Measurements from ENCODE around the gene TTLL3.

The TTLL3 gene

GRCh38 chr3:9841015-9841414 is 31.0 kb downstream of the TTLL3 start:
- Histone ChIP-seq H3K14ac (ENCODE audit: low read length in 2 of 2) (no peak overlapping the region), H2BK15ac (ENCODE audit: low read depth, poor library complexity, severe bottlenecking) (no peak overlapping the region), H4K8ac (ENCODE audit: low read length) (no peak overlapping the region), H3K4me3 (ENCODE audit: insufficient read depth in 1 of 2, low read depth in 1 of 2, low read length in 2 of 2) (no peak overlapping the region), H2AK5ac (ENCODE audit: low read length, severe bottlenecking) (no peak overlapping the region), H3K4ac (ENCODE audit: low read depth in 1 of 2, low read length in 2 of 2) (no peak overlapping the region), H3K79me1 (replicated peaks; ENCODE audit: low read length, poor library complexity, severe bottlenecking) (peaks cover 17% of the 10 kb centered on the region), H3K4me2 (ENCODE audit: low read length, poor library complexity, severe bottlenecking) (no peak overlapping the region), H2BK12ac (ENCODE audit: low read length in 2 of 2) (no peak overlapping the region), H2BK120ac (ENCODE audit: low read depth, low read length) (no peak overlapping the region), H3K18ac (ENCODE audit: low read depth in 1 of 2, low read length in 2 of 2) (no peak overlapping the region), H3K9ac (ENCODE audit: low read length) (no peak overlapping the region), H3K27me3 (ENCODE audit: control insufficient read depth in 1 of 2, insufficient read depth in 1 of 2, low read length in 2 of 2) (no peaks in the 10 kb centered on the region), H2BK5ac (ENCODE audit: low read depth, low read length, poor library complexity, severe bottlenecking) (no peak overlapping the region), H3K4me1 (ENCODE audit: control insufficient read depth, insufficient read depth, low read depth, low read length) (peaks cover 14% of the 10 kb centered on the region), H2AFZ (ENCODE audit: low read depth, low read length) (no peak overlapping the region), H3K23ac (ENCODE audit: low read length in 2 of 2) (no peak overlapping the region), H3K36me3 (ENCODE audit: control insufficient read depth in 1 of 2, insufficient read depth in 2 of 2, low read depth in 1 of 2, low read length in 2 of 2) (peaks cover 34 to 52% of the 10 kb centered on the region in 2 experiments), H4K91ac (ENCODE audit: low read length) (no peak overlapping the region), H3K9me3 (ENCODE audit: control insufficient read depth, low read length) (no peaks in the 10 kb centered on the region), H3K27ac (ENCODE audit: low read length, poor library complexity, severe bottlenecking) (no peak overlapping the region)
- DNase-seq = no peak
- 83% methylated on average over 8 of the region's 8 CpGs for WGBS

GRCh38 chr3:9843715-9844438 is 33.8 kb downstream of the TTLL3 start, which contains the start of gene RPUSD3:
Gene RPUSD3, minus strand, starts transcription at chr3:9844008. Its CDS starts 18 bp downstream, at chr3:9843990.
- Histone ChIP-seq H3K18ac (ENCODE audit: low read depth in 1 of 2, low read length in 2 of 2) (peak within 1 kb of the TSS; percentile 70 to 80), H3K4me3 (ENCODE audit: insufficient read depth in 1 of 2, low read depth in 1 of 2, low read length in 2 of 2) (peak within 1 kb of the TSS; percentile 73 to 99), H3K9me3 (ENCODE audit: control insufficient read depth, low read length) (no peaks in the 10 kb centered on the region), H3K4ac (ENCODE audit: low read depth in 1 of 2, low read length in 2 of 2) (peak within 1 kb of the TSS; percentile 82 to 85), H3K4me1 (ENCODE audit: control insufficient read depth, insufficient read depth, low read depth, low read length) (peaks cover 7% of the 10 kb centered on the region), H2AK5ac (ENCODE audit: low read length, severe bottlenecking) (peak within 1 kb of the TSS; percentile 79), H2BK12ac (ENCODE audit: low read length in 2 of 2) (peak within 1 kb of the TSS in 1 of 2 experiments; percentile 70), H4K8ac (ENCODE audit: low read length) (peak within 1 kb of the TSS; percentile 81), H3K27me3 (ENCODE audit: control insufficient read depth in 1 of 2, insufficient read depth in 1 of 2, low read length in 2 of 2) (no peaks in the 10 kb centered on the region), H3K36me3 (ENCODE audit: control insufficient read depth in 1 of 2, insufficient read depth in 2 of 2, low read depth in 1 of 2, low read length in 2 of 2) (peaks cover 25 to 34% of the 10 kb centered on the region in 2 experiments), H2BK15ac (ENCODE audit: low read depth, poor library complexity, severe bottlenecking) (no peak within 1 kb of the TSS), H4K91ac (ENCODE audit: low read length) (peak within 1 kb of the TSS; percentile 57), H2AFZ (ENCODE audit: low read depth, low read length) (peak within 1 kb of the TSS; percentile 85), H3K4me2 (ENCODE audit: low read length, poor library complexity, severe bottlenecking) (peak within 1 kb of the TSS; percentile 88), H3K23ac (ENCODE audit: low read length in 2 of 2) (peak within 1 kb of the TSS in 1 of 2 experiments; percentile 85), H3K9ac (ENCODE audit: low read length) (peak within 1 kb of the TSS; percentile 95), H3K27ac (ENCODE audit: low read length, poor library complexity, severe bottlenecking) (peak within 1 kb of the TSS; percentile 65), H3K14ac (ENCODE audit: low read length in 2 of 2) (peak within 1 kb of the TSS in 1 of 2 experiments; percentile 96), H2BK120ac (ENCODE audit: low read depth, low read length) (no peak within 1 kb of the TSS), H3K79me1 (replicated peaks; ENCODE audit: low read length, poor library complexity, severe bottlenecking) (peaks cover 15% of the 10 kb centered on the region), H2BK5ac (ENCODE audit: low read depth, low read length, poor library complexity, severe bottlenecking) (no peak within 1 kb of the TSS)
- DNase-seq = peak; percentile 92
- WGBS = 3% methylated on average over 42 of the region's 42 CpGs

GRCh38 chr3:9846231-9846630 is 36.2 kb downstream of the TTLL3 start:
- 83% methylated on average over 6 of the region's 6 CpGs for WGBS

GRCh38 chr3:9846931-9847488 is 36.9 kb downstream of the TTLL3 start:
- Histone ChIP-seq H2AK5ac (ENCODE audit: low read length, severe bottlenecking) (no peak overlapping the region), H3K4me1 (ENCODE audit: control insufficient read depth, insufficient read depth, low read depth, low read length) (peaks cover 7% of the 10 kb centered on the region)

More at GRCh38 chr3:9846231-9846630, 36.2 kb downstream of the TTLL3 start:
- no peak overlapping the region for H4K91ac ChIP-seq (ENCODE audit: low read length)
- no peak overlapping the region for H3K18ac ChIP-seq (ENCODE audit: low read depth in 1 of 2, low read length in 2 of 2)
- no peak overlapping the region for H3K4me2 ChIP-seq (ENCODE audit: low read length, poor library complexity, severe bottlenecking)
- no peak overlapping the region for H3K4ac ChIP-seq (ENCODE audit: low read depth in 1 of 2, low read length in 2 of 2)
- no peak overlapping the region for H2BK120ac ChIP-seq (ENCODE audit: low read depth, low read length)
- H3K79me1 ChIP-seq (replicated peaks; ENCODE audit: low read length, poor library complexity, severe bottlenecking) = peaks cover 12% of the 10 kb centered on the region
- no peak overlapping the region for H3K9ac ChIP-seq (ENCODE audit: low read length)
- H2BK12ac ChIP-seq (ENCODE audit: low read length in 2 of 2) = peak overlapping the region in 1 of 2 experiments; percentile 10
- H3K27me3 ChIP-seq (ENCODE audit: control insufficient read depth in 1 of 2, insufficient read depth in 1 of 2, low read length in 2 of 2) = no peaks in the 10 kb centered on the region
- H3K4me1 ChIP-seq (ENCODE audit: control insufficient read depth, insufficient read depth, low read depth, low read length) = peaks cover 7% of the 10 kb centered on the region
- H2AK5ac ChIP-seq (ENCODE audit: low read length, severe bottlenecking) = no peak overlapping the region
- no peak overlapping the region for H2AFZ ChIP-seq (ENCODE audit: low read depth, low read length)
- H4K8ac ChIP-seq (ENCODE audit: low read length) = peak overlapping the region; percentile 4
- H3K14ac ChIP-seq (ENCODE audit: low read length in 2 of 2) = no peak overlapping the region
- no peak for DNase-seq
- H2BK5ac ChIP-seq (ENCODE audit: low read depth, low read length, poor library complexity, severe bottlenecking) = no peak overlapping the region
- H3K23ac ChIP-seq (ENCODE audit: low read length in 2 of 2) = no peak overlapping the region
- H2BK15ac ChIP-seq (ENCODE audit: low read depth, poor library complexity, severe bottlenecking) = no peak overlapping the region
- no peaks in the 10 kb centered on the region for H3K9me3 ChIP-seq (ENCODE audit: control insufficient read depth, low read length)
- H3K4me3 ChIP-seq (ENCODE audit: insufficient read depth in 1 of 2, low read depth in 1 of 2, low read length in 2 of 2) = no peak overlapping the region
- H3K27ac ChIP-seq (ENCODE audit: low read length, poor library complexity, severe bottlenecking) = no peak overlapping the region
- peaks cover 9 to 12% of the 10 kb centered on the region in 2 experiments for H3K36me3 ChIP-seq (ENCODE audit: control insufficient read depth in 1 of 2, insufficient read depth in 2 of 2, low read depth in 1 of 2, low read length in 2 of 2)

More at GRCh38 chr3:9846931-9847488, 36.9 kb downstream of the TTLL3 start:
- no peak overlapping the region for H2AFZ ChIP-seq (ENCODE audit: low read depth, low read length)
- 95% methylated on average over 6 of the region's 6 CpGs for WGBS
- H3K18ac ChIP-seq (ENCODE audit: low read depth in 1 of 2, low read length in 2 of 2) = no peak overlapping the region
- H3K27ac ChIP-seq (ENCODE audit: low read length, poor library complexity, severe bottlenecking) = no peak overlapping the region
- no peak overlapping the region for H3K4ac ChIP-seq (ENCODE audit: low read depth in 1 of 2, low read length in 2 of 2)
- H2BK120ac ChIP-seq (ENCODE audit: low read depth, low read length) = no peak overlapping the region
- no peak overlapping the region for H2BK12ac ChIP-seq (ENCODE audit: low read length in 2 of 2)
- no peak overlapping the region for H2BK5ac ChIP-seq (ENCODE audit: low read depth, low read length, poor library complexity, severe bottlenecking)
- no peak overlapping the region for H3K14ac ChIP-seq (ENCODE audit: low read length in 2 of 2)
- H3K36me3 ChIP-seq (ENCODE audit: control insufficient read depth in 1 of 2, insufficient read depth in 2 of 2, low read depth in 1 of 2, low read length in 2 of 2) = peaks cover 1 to 5% of the 10 kb centered on the region in 2 experiments
- DNase-seq = no peak
- no peak overlapping the region for H3K23ac ChIP-seq (ENCODE audit: low read length in 2 of 2)
- no peaks in the 10 kb centered on the region for H3K27me3 ChIP-seq (ENCODE audit: control insufficient read depth in 1 of 2, insufficient read depth in 1 of 2, low read length in 2 of 2)
- no peak overlapping the region for H4K91ac ChIP-seq (ENCODE audit: low read length)
- H3K9ac ChIP-seq (ENCODE audit: low read length) = no peak overlapping the region
- H3K79me1 ChIP-seq (replicated peaks; ENCODE audit: low read length, poor library complexity, severe bottlenecking) = peaks cover 8% of the 10 kb centered on the region
- H3K4me2 ChIP-seq (ENCODE audit: low read length, poor library complexity, severe bottlenecking) = no peak overlapping the region
- H2BK15ac ChIP-seq (ENCODE audit: low read depth, poor library complexity, severe bottlenecking) = no peak overlapping the region
- H3K9me3 ChIP-seq (ENCODE audit: control insufficient read depth, low read length) = no peaks in the 10 kb centered on the region
- no peak overlapping the region for H4K8ac ChIP-seq (ENCODE audit: low read length)
- H3K4me3 ChIP-seq (ENCODE audit: insufficient read depth in 1 of 2, low read depth in 1 of 2, low read length in 2 of 2) = no peak overlapping the region
